NB4 (cell line): ENCODE results near the gene ERCC1.
"Not testable (repeated sequence)": the region's sequence is repeated elsewhere in the genome, so short reads cannot be mapped to it uniquely, and the experiment has no call there.

Experiments
- DNase-seq: peaks from one replicate; pipeline ENCODE4 v3.0.0; 2010; ENCODE audit warnings: low read depth
- H3K4me3 ChIP-seq: one replicate; pipeline ENCODE4 v1.5.1; 2011; ENCODE audit warnings: mild to moderate bottlenecking, low read depth, low read length, moderate library complexity
- MYC ChIP-seq: IDR thresholded peaks from 2 replicates; pipeline ENCODE4 v1.6.1; 2011; ENCODE audit warnings: low read depth, low read length
- POLR2A ChIP-seq: IDR thresholded peaks from 2 replicates; pipeline ENCODE4 v1.6.1; 2011; ENCODE audit warnings: mild to moderate bottlenecking; ENCODE audit not compliant: insufficient read length; ENCODE audit errors: extremely low read depth
- TF ChIP-seq, protein P1 (sequence below): IDR thresholded peaks from one replicate; pipeline ENCODE4 v1.5.1; 2012; ENCODE audit warnings: low read depth, low read length
- TF ChIP-seq, protein P2 (sequence below): IDR thresholded peaks from 2 replicates; pipeline ENCODE4 v1.6.1; 2011; ENCODE audit warnings: low read depth, low read length

The ERCC1 gene

DNA sequence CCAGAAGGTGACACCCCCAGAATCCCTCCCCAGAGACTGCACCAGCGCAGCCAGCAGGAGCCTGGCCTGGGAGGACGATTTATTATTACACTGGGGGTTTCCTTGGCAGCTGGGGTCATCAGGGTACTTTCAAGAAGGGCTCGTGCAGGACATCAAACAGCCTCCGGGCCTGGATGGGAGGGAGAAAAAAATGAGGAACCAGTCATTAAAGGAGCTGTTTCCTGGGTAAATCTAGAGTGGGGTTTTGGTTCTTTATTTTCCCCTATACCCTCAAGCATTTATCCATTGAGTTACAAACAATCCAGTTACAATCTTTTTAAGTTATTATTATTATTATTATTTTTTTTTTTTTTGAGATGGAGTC, 14.2 kb downstream of the ERCC1 start:
- peak; percentile 23 for DNase-seq
- H3K4me3 ChIP-seq = no peak overlapping the region
- TF ChIP-seq, protein P1, sequence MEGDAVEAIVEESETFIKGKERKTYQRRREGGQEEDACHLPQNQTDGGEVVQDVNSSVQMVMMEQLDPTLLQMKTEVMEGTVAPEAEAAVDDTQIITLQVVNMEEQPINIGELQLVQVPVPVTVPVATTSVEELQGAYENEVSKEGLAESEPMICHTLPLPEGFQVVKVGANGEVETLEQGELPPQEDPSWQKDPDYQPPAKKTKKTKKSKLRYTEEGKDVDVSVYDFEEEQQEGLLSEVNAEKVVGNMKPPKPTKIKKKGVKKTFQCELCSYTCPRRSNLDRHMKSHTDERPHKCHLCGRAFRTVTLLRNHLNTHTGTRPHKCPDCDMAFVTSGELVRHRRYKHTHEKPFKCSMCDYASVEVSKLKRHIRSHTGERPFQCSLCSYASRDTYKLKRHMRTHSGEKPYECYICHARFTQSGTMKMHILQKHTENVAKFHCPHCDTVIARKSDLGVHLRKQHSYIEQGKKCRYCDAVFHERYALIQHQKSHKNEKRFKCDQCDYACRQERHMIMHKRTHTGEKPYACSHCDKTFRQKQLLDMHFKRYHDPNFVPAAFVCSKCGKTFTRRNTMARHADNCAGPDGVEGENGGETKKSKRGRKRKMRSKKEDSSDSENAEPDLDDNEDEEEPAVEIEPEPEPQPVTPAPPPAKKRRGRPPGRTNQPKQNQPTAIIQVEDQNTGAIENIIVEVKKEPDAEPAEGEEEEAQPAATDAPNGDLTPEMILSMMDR = no peak
- TF ChIP-seq, protein P2, sequence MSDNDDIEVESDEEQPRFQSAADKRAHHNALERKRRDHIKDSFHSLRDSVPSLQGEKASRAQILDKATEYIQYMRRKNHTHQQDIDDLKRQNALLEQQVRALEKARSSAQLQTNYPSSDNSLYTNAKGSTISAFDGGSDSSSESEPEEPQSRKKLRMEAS = no peak
- TF ChIP-seq MYC (no peak), POLR2A (no peak)

DNA sequence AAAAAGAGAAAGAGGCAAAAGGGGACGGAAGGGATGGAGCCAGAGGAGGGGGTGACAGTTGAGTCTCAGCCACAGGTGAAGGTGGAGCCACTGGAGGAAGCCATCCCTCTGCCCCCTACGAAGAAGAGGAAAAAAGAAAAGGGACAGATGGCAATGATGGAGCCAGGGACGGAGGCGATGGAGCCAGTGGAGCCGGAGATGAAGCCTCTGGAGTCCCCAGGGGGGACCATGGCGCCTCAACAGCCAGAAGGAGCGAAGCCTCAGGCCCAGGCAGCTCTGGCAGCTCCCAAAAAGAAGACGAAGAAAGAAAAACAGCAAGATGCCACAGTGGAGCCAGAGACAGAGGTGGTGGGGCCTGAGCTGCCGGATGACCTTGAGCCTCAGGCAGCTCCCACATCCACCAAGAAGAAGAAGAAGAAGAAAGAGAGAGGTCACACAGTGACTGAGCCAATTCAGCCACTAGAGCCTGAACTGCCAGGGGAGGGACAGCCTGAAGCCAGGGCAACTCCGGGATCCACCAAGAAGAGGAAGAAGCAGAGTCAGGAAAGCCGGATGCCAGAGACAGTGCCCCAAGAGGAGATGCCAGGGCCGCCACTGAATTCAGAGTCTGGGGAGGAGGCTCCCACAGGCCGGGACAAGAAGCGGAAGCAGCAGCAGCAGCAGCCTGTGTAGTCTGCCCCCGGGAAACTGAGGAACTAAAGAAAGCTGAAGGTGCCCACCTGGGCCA, 14.7 kb downstream of the ERCC1 start:
- no peak for DNase-seq
- no peak overlapping the region for H3K4me3 ChIP-seq
- TF ChIP-seq MYC (no peak), POLR2A (no peak)
- TF ChIP-seq, protein P2 = no peak
- TF ChIP-seq, protein P1 = no peak

DNA sequence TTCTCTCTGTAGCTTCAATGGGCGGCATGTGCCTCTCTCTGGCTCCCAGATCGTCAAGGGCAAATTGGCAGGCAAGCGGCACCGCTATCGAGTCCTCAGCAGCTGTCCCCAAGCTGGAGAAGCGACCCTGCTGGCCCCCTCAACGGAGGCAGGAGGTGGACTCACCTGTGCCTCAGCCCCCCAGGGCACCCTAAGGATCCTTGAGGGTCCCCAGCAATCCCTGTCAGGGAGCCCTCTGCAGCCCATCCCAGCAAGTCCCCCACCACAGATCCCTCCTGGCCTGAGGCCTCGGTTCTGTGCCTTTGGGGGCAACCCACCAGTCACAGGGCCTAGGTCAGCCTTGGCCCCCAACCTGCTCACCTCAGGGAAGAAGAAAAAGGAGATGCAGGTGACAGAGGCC, 15.6 kb downstream of the ERCC1 start:
- no peak for DNase-seq
- H3K4me3 ChIP-seq = no peak overlapping the region
- TF ChIP-seq MYC (no peak), POLR2A (no peak)
- TF ChIP-seq, protein P2 = no peak
- TF ChIP-seq, protein P1 = no peak

DNA sequence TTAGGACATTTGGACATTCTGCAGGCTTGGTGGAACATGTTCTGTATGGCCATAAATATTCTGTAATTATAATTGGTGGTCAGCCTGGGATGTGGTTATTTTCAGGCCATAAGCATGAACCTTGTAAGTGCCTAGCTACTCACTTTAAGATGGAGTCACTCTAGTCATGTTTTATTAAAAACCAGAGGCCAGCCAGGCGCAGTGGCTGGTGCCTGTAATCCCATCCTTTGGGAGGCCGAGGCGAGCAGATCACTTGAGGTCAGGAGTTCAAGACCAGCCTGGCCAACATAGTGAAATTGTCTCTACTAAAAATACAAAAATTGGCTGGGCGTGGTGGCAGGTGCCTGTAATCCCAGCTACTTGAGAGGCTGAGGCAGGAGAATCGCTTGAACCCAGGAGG, 16.1 kb downstream of the ERCC1 start:
- not testable (repeated sequence) for DNase-seq
- H3K4me3 ChIP-seq = peak overlapping the region; percentile 88

DNA sequence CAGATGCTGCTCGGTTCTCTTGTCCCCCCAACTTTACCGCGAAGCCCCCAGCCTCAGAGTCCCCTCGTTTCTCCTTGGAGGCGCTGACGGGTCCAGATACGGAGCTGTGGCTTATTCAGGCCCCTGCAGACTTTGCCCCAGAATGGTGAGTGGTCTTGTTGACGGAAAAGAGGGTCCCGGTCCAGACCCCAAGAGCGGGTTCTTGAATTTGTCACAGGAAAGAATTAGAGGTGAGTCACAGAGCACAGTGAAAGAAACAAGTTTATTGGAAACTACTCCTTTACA, 16.7 kb downstream of the ERCC1 start:
- peak overlapping the region; percentile 88 for H3K4me3 ChIP-seq
- no peak for TF ChIP-seq POLR2A

DNA sequence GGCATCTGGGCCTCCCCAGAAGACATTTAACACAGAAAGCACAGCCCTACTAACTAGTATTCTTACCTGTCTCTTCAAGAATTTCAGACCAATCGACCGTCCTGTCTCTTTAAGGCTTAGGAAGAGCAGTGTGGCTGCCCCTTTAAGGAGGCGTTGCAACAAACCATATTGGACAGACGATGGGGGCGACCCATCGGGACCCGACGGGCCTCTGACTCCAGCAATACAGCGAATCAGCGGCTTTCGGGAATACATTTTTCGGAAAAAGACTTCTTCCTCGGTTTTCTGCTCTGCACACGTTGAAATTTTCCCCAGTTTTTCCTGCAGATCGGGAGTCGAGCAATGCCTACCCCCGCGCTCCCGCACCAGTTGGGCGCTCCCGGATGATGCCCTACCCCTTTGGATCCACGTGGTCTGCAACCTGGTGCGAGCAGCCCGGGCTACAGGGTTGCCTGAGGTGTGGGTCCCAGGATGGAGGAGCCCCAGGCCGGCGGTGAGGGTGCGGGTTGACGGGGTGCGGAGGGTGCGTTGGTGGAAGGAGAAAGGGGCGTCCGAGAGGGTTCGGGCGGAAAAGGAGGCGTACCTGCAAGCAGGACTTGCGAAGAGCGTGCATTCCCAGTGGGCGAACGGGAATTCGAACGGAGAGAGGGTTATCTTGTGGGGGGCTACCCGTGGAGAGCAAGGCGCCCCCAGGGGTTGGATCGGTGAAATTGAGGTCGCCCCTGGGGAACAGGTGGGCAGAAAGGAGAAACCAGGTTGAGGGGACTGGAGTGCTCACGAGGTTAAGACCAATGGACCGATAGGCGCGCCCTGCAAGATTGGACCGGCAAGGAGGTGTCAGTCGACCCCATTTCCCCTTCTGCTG, 17.3 kb downstream of the ERCC1 start, which contains the start of gene POLR1G:
Gene POLR1G, plus strand, starts transcription at position 419 of the 865 bp plus-strand sequence. Its CDS starts 53 bp downstream, at position 472.
- TF ChIP-seq, protein P2 = peak; percentile 96
- TF ChIP-seq POLR2A (peak; percentile 28), MYC (peak; percentile 82)
- TF ChIP-seq, protein P1 = no peak
- H3K4me3 ChIP-seq = peak within 1 kb of the TSS; percentile 88
- peak; percentile 76 for DNase-seq

More for the DNA sequence above, 16.7 kb downstream of the ERCC1 start:
- no peak for DNase-seq
